Testis (tissue), 3 donors: ENCODE results near the gene ORC6. TPM values are rescaled to one million over a fixed set of nuclear protein-coding genes. Genes with fewer than 3 reads are reported as not detected.

ENCODE experiments used
- DNase-seq: peaks from one replicate; pipeline ENCODE4 v3.0.0-alpha.2; 2019
- H3K27ac ChIP-seq, 2 donors: fragments of 200-600 bp; sonication (generic); one replicate each; pipeline ENCODE4 v1.5.1; 2019
- H3K27me3 ChIP-seq: fragments of 200-600 bp; sonication (generic); one replicate; pipeline ENCODE4 v1.5.1; 2019
- H3K36me3 ChIP-seq: fragments of 200-600 bp; sonication (generic); one replicate; pipeline ENCODE4 v1.5.1; 2017; ENCODE audit warnings: low read depth; ENCODE audit errors: missing control alignments
- H3K4me1 ChIP-seq: fragments of 200-600 bp; sonication (generic); one replicate; pipeline ENCODE4 v1.5.1; 2019
- H3K4me3 ChIP-seq, 2 donors: fragments of 200-600 bp; sonication (generic); one replicate each; pipeline ENCODE4 v1.5.1; 2017 to 2019
- H3K9me3 ChIP-seq: fragments of 200-600 bp; sonication (generic); one replicate; pipeline ENCODE4 v1.5.1; 2017
- CTCF ChIP-seq, 3 experiments: fragments of 450-650 bp in 2 of 3; fragments of 200-600 bp in 1 of 3; sonication (generic) in 1 of 3; IDR thresholded peaks; one replicate each; pipeline ENCODE4 v1.5.1; 2016 to 2019; ENCODE audit warnings: antibody characterized with exemption in 3 of 3, mild to moderate bottlenecking in 2 of 3, moderate library complexity in 1 of 3
- POLR2A ChIP-seq: fragments of 450-650 bp; IDR thresholded peaks from one replicate; pipeline ENCODE4 v1.6.1; 2017; ENCODE audit warnings: antibody characterized with exemption, mild to moderate bottlenecking, moderate library complexity
- WGBS, 2 donors: methylation state at CpG; one replicate each; pipeline ENCODE4 v1.1.5; 2018; 5-methylcytosine and 5-hydroxymethylcytosine counted together
- intact Hi-C: fragments of 100-400 bp; cut with DNase I; formaldehyde crosslinking; loops from one replicate; pipeline ENCODE4 v1.15.1; 2023; ENCODE audit warnings: low total_unique reads
- polyA plus RNA-seq: library from polyadenylated mRNA; stranded (reverse); fragments of 350-450 nt; fragmentation: Illumina TruSeq; extraction: RNeasy Lipid Tissue Mini Kit (QIAGEN cat#74804); gene quantifications from one replicate; pipeline ENCODE4 v1.2.3, GENCODE V29; 2014; ENCODE audit warnings: low read depth, low replicate concordance; ENCODE audit not compliant: insufficient read depth
- total RNA-seq, 2 donors: library from RNA; depleted of rRNA; stranded (reverse); fragments of >200 nt; gene quantifications; one replicate each; pipeline ENCODE4 v1.2.3, GENCODE V29; 2016

The ORC6 gene
- total and polyA plus RNA-seq, 3 donors from 2014 or later = 28.2 to 44.4 (median 30.7) TPM

DNA sequence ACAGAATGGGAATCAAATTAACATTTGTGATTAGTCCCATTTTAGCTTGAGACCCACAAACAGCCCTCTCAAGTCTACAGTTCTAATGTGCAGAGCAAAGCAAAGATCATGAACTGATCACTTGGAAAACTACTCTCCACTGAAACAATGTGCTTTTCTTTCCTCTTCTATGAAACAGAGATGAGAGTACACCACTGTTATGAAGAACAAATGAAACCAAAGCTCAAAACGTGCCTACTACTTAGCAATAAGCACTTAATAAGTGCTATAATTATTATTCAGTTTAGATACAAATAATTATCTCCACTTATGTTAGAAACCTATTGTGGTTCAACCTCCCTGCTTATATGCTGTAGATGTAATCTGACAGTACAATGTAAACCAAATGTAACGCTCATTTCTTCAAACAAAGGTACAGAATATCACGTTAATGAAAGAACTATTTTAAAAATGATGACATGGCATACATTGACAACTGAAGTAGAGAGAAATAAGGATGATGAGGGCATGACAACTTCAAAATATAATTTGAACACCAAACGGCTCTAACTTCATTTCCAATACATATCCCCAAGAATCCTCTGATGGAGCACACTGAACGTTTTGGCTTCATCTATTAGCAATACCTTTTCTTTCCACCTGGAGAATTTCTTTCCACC is 2.5 kb upstream of the ORC6 start:
- Histone ChIP-seq H3K36me3 (no peaks in the 10 kb centered on the region), H3K27ac (peak overlapping the region in 1 of 2 donors; percentile 99), H3K4me3 (peak overlapping the region in 1 of 2 donors; percentile 97), H3K4me1 (peaks cover 40% of the 10 kb centered on the region), H3K9me3 (no peaks in the 10 kb centered on the region), H3K27me3 (no peaks in the 10 kb centered on the region)
- intact Hi-C loops = no loop called here
- WGBS, 2 donors = 33 to 40% methylated on average over 5 of the region's 5 CpGs
- no peak for DNase-seq
- TF ChIP-seq CTCF (IDR thresholded peaks at IDR 0.05) = no peak
- TF ChIP-seq POLR2A = no peak

DNA sequence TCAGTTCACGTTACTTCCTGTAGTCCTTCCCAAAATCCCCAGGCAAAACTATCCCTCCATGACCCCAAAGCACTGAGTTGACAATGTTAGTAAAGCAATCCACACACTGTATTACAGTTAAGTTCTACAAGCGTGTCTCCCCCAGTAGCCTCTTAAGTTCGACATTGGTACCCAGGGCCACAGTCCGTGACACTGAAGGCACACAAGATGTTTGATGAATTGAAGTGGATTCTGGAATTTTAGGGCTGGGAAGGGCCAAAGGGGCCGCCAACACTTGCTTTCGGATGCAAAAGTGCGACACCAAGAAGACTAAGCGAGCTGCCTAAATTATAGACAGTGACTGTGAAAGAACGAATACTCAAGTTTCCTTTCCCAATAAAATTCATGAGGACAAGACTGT is 2.0 kb upstream of the ORC6 start:
- intact Hi-C loops = no loop called here
- WGBS, 2 donors = 45 to 46% methylated on average over 9 of the region's 9 CpGs
- Histone ChIP-seq H3K4me3 (peak overlapping the region in 1 of 2 donors; percentile 97), H3K36me3 (no peaks in the 10 kb centered on the region), H3K4me1 (peaks cover 45% of the 10 kb centered on the region), H3K9me3 (no peaks in the 10 kb centered on the region), H3K27me3 (no peaks in the 10 kb centered on the region), H3K27ac (peak overlapping the region in 1 of 2 donors; percentile 99)
- DNase-seq = no peak
- no peak for TF ChIP-seq CTCF (IDR thresholded peaks at IDR 0.05)
- TF ChIP-seq POLR2A = no peak

DNA sequence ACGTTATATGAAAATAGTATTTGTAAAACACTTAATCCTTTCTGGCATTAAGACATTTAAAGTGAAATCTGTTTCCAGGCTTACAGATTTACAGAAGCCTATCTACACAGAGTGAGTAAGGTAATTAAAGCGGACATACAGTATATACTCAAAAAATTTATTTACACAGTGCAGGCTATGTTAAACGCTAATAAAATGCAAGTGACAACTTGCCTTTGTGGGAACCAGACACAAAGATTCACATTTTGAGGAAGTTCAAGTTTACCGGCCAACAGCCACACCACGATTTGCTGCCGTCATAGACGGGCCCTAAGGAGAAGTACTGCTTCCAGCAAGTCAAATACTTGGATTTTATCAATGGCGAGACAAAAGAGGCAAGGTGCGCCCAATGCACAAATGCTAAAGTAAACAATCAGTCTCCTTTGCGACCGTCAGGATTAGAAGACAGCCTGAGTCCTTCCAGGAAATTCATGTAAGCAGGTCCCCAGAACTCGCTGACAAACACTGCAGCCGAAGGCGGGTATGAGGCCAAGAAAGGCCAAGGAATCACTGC is 1.3 kb upstream of the ORC6 start:
- Histone ChIP-seq H3K27me3 (no peaks in the 10 kb centered on the region), H3K4me3 (peak overlapping the region; percentile 80 to 97), H3K36me3 (no peaks in the 10 kb centered on the region), H3K4me1 (peaks cover 39% of the 10 kb centered on the region), H3K27ac (peak overlapping the region; percentile 97 to 99), H3K9me3 (no peaks in the 10 kb centered on the region)
- TF ChIP-seq POLR2A = no peak
- TF ChIP-seq CTCF (IDR thresholded peaks at IDR 0.05) = no peak
- DNase-seq = peak; percentile 55
- intact Hi-C loops = no loop called here
- WGBS, 2 donors = 3 to 4% methylated on average over 14 of the region's 14 CpGs

- Histone ChIP-seq H3K4me3 (peak within 1 kb of the TSS; percentile 80 to 97), H3K27me3 (no peaks in the 10 kb centered on the region), H3K9me3 (no peaks in the 10 kb centered on the region), H3K36me3 (no peaks in the 10 kb centered on the region), H3K4me1 (peaks cover 39% of the 10 kb centered on the region), H3K27ac (peak within 1 kb of the TSS; percentile 97 to 99)
- TF ChIP-seq CTCF (IDR thresholded peaks at IDR 0.05) = peak in 1 of 3 experiments; percentile 17
- TF ChIP-seq POLR2A = peak; percentile 35
- DNase-seq = peak; percentile 100
- intact Hi-C loops = no loop called here
- 0% methylated on average over 25 to 50 of the region's 54 CpGs for WGBS, 2 donors
Measured at GRCh38 chr16:46688654-46689364, 650 bp upstream of the ORC6 start, which contains the start of gene VPS35. Gene VPS35 (minus strand): TSS chr16:46689178. CDS start chr16:46689133, 45 bp downstream.
